VCaP (cell line): ENCODE data around the gene SPG11.
"Not testable (repeated sequence)": the region's sequence is repeated elsewhere in the genome, so short reads cannot be mapped to it uniquely, and the experiment has no call there.

Experiments used
- H3K27ac ChIP-seq: fragments of 450-650 bp; 2 replicates; pipeline ENCODE4 v1.5.1; 2017
- CTCF ChIP-seq: fragments of 450-650 bp; conservative IDR thresholded peaks from 2 replicates; pipeline ENCODE4 v1.5.1; 2017; ENCODE audit warnings: mild to moderate bottlenecking, moderate library complexity

Gene SPG11

DNA sequence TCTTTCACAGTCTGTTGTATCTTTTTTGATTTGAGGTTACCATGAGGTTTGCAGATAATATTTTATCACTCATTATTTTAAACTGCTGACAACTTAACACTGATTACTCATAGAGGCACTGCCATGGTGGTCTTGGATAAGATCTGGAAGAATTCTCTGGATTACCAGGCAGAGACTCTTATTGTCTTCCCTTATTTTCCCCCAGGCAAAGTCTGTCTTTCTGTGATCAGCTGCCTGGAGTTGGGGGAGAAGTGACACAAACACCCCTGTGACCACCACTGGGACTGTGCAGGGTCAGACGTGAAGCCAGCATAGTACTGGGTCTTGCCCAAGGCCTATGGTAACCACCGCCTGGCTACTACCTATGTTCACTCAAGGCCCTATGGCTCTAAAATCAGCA, 42.9 kb upstream of the SPG11 start:
- H3K27ac ChIP-seq: no peak overlapping the region

DNA sequence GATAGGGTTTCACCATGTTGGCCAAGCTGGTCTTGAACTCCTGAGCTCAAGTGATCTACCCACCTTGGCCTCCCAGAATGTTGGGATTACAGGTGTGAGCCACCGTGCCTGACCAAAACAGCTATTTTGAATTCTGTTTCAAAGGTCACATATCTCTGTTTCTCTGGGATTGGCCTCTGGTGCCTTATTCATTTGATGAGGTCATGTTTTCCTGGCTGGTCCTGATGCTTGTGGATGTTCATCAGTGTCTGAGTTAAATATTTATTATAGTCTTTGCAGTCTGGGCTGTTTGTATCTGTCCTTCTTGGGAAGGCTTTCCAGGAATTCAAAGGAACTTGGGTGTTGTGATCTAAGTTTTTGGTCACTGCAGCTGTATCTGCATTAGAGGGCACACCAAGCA, 42.5 kb upstream of the SPG11 start:
- no peak overlapping the region for H3K27ac ChIP-seq
- no peak for TF ChIP-seq CTCF

More for the DNA sequence above, 42.9 kb upstream of the SPG11 start:
- no peak for TF ChIP-seq CTCF

DNA sequence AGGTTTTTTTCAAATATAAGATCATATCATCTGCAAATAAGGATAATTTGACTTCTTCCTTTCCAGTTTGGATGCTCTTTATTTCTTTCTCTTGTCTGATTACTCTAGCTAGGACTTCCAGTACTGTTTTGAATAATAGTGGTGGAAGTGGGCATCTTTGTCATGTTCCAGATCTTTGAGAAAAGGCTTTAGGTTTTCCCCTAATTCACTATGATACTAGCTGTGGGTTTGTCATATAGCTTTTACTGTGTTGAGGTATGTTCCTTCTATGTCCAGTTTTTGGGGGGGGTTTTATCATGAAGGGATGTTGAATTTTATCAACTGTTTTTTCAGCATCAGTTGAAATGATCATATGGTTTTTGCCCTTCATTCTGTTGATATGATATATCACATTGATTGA, 37.2 kb upstream of the SPG11 start:
- not testable (repeated sequence) for H3K27ac ChIP-seq

DNA sequence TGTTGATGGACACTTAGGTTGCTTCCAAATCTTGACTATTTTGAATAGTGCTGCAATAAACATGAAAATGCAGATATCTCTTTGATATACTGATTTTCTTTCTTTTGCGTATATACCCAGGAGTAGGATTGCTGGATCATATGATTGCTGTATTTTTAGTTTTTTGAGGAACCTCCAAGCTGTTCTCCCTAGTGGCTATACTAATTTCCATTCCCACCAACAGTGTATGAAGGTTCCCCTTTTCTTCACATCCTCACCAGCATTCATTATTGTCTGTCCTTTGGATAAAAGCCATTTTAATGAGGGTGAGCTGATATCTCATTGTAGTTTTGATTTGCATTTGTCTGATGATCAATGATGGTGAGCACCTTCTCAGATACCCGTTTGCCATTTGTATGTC, 35.2 kb upstream of the SPG11 start:
- H3K27ac ChIP-seq: no peak overlapping the region
- no peak for TF ChIP-seq CTCF

GRCh38 chr15:44697014-44697413, 33.6 kb upstream of the SPG11 start:
- no peak for TF ChIP-seq CTCF
- H3K27ac ChIP-seq: no peak overlapping the region

DNA sequence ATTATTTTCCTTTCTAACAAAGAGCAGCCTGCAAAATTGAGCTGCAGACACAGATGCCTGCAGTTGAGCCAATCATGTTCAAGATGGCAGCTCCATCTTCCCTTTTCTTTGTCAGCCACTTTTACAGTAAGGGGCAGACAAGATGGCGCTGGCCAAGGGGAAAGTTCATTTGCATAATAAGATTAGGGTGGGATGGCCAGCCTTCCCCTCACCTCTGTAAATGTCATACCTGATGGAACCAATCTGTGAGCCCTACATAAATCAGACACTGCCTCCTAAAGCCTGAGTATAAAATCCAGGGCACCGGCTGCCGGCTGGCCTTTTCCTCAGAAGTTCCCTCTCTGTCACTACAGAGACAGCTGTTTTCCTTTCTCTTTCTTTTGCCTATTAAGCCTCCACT, 31.8 kb upstream of the SPG11 start:
- no peak overlapping the region for H3K27ac ChIP-seq
- TF ChIP-seq CTCF: no peak

DNA sequence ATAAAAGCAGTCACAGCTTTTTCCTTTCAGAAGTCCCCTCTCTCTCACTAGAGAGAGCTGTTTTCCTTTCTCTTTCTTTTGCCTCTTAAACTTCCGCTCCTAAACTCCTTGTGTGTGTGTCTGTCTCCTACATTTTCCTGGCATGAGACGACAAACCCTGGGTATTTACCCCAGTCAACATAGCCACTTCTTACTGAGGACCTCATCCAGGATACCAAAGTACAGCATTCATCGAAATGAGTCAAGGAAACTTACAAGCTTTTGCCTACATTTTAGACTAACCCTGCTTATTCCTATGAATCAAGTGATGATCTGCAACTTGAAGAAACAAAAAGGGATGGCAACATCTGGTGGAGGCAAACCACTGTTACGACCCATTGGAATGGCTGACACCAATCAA, 31.0 kb upstream of the SPG11 start:
- TF ChIP-seq CTCF: no peak
- no peak overlapping the region for H3K27ac ChIP-seq

- no peak overlapping the region for H3K27ac ChIP-seq
- no peak for TF ChIP-seq CTCF
These were observed 29.2 kb upstream of the SPG11 start for GRCh38 chr15:44692659-44693058.

GRCh38 chr15:44690245-44690644, 26.8 kb upstream of the SPG11 start:
- not testable (repeated sequence) for H3K27ac ChIP-seq

- H3K27ac ChIP-seq: not testable (repeated sequence)
These were observed 25.9 kb upstream of the SPG11 start for GRCh38 chr15:44689318-44689717.

- H3K27ac ChIP-seq: not testable (repeated sequence)
These were observed 19.6 kb upstream of the SPG11 start for GRCh38 chr15:44682809-44683682.
